Testis (tissue), 2 donors: ENCODE results near the gene DHRS3.

ENCODE experiments used
- POLR2A ChIP-seq: fragments of 450-650 bp; IDR thresholded peaks from one replicate; pipeline ENCODE4 v1.6.1; 2017; ENCODE audit warnings: antibody characterized with exemption, mild to moderate bottlenecking, moderate library complexity
- TF ChIP-seq, protein P1 (sequence below), 3 experiments: fragments of 450-650 bp in 2 of 3; fragments of 200-600 bp in 1 of 3; sonication (generic) in 1 of 3; IDR thresholded peaks; one replicate each; pipeline ENCODE4 v1.5.1; 2016 to 2019; ENCODE audit warnings: antibody characterized with exemption in 3 of 3, mild to moderate bottlenecking in 2 of 3, moderate library complexity in 1 of 3

DNA sequence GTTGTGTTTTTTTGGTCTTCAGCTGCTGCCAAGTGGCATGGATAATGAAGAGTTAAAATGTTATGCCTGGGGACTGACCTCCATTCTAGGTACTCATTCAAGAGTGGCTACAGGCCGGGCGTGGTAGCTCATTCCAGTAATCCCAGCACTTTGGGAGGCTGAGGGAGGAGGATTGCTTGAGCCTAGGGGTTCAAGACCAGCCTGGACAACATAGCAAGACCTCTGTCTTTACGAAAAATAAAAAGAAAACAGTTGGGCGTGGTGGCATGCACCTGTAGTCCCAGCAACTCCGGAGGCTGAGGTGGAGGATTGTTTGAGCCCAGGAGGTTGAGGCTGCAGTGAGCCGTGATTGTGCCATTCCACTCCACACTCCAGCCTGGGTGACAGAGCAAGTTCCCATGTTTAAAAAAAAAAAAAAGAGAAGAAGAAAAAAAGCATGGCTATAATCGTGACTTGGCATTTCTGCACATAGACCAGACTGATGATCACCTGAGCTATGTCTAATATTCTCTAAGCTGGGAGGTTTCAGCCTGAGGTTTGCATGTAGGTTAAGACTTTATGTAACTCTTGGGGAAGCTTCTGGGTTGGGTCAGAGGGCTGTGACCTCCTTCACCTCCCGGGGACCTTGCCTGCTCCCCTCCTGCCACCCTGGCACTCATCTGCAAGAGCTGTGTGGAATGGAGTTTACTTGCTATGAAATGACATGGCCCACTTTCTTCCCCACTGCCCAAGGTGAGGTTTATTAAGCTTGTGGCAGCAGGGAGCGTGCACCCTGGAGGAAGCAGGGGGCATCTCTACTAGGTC lies 51.3 kb downstream of the DHRS3 start:
- TF ChIP-seq POLR2A, result no peak
- TF ChIP-seq, protein P1, sequence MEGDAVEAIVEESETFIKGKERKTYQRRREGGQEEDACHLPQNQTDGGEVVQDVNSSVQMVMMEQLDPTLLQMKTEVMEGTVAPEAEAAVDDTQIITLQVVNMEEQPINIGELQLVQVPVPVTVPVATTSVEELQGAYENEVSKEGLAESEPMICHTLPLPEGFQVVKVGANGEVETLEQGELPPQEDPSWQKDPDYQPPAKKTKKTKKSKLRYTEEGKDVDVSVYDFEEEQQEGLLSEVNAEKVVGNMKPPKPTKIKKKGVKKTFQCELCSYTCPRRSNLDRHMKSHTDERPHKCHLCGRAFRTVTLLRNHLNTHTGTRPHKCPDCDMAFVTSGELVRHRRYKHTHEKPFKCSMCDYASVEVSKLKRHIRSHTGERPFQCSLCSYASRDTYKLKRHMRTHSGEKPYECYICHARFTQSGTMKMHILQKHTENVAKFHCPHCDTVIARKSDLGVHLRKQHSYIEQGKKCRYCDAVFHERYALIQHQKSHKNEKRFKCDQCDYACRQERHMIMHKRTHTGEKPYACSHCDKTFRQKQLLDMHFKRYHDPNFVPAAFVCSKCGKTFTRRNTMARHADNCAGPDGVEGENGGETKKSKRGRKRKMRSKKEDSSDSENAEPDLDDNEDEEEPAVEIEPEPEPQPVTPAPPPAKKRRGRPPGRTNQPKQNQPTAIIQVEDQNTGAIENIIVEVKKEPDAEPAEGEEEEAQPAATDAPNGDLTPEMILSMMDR (IDR thresholded peaks at IDR 0.05), result no peak
